Measurements from ENCODE around the gene LARP6.
A peak's percentile ranks its signal among the peaks of the same experiment; 100 is the strongest.
"Not testable (repeated sequence)": the region's sequence is repeated elsewhere in the genome, so short reads cannot be mapped to it uniquely, and the experiment has no call there.

The LARP6 gene

DNA sequence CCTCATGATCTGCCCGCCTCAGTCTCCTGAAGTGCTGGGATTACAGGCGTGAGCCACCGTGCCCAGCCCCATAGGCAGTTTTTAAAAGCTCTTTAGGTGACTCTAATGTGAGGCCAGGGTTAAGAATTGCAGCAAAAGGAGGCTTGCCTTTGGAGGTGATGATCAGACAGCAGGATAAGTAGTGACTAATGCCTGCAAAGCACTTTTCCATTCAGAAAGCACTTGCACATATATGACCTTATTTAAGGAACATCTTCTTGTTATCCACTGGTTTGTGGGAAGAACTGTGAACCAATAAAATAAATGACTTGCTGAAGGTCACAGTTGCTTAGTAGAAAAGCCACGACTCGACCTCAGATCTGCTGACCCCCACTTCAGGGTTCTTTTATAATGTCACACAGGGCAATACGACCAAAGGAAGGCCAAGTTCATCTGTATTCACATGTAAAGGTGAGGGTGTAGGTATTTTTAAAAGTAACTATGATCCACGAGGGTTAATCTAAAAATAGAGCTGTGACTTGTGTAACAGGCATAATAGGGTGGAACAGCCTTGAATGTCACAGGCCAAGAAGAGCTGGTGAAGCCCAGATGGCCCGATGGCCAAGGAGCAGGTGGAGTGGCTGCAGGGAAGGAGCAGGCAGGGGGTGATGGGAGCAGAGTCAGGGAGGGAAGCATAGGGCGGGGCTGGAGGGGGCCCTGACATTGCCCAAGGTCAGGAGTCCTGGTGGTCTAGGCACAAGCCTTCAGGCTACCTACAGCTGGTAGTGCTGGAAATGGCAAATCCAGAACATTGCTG is 24.4 kb downstream of the LARP6 start:
- DNase-seq: no peak

DNA sequence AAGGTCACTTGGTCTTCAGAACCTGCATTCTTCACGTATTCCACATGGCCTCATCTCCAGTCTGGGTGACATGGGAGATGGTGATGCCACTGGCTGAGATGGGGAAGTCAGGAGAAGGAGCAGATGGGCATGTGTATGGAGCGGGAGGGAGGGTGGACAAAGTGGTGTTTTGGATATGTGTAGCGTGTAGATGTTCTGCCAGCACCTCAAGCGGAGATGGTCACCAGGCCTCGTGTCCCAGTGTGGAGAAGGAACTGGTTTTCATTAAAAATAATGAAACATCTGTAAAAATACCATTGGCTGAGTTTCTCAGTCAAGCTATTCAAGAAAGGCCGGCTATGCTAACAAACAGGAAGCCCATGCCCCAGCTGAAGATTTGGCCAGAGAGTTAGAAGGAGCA is 26.2 kb downstream of the LARP6 start:
- no peak for DNase-seq

- DNase-seq: no peak
Observed at GRCh38 chr15:70826634-70827033, 27.3 kb downstream of the LARP6 start.

DNA sequence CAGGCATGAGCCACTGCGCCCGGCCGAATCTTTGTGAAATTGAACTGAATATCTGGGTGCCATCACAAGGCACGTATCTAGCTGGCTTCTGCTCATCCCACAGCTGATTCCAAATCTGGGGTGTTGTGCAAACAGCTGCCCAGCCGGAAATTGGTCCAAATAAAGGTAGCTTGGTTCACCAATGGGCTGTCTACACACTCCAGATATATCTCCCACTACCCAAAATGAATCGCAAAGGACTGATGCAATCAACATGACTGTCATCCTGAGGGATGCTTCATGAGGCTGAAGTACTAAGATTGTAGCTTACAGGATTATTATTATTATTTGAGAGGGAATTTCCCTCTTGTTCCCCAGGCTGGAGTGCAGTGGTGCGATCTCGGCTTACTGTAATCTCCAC is 28.1 kb downstream of the LARP6 start:
- no peak for DNase-seq

DNA sequence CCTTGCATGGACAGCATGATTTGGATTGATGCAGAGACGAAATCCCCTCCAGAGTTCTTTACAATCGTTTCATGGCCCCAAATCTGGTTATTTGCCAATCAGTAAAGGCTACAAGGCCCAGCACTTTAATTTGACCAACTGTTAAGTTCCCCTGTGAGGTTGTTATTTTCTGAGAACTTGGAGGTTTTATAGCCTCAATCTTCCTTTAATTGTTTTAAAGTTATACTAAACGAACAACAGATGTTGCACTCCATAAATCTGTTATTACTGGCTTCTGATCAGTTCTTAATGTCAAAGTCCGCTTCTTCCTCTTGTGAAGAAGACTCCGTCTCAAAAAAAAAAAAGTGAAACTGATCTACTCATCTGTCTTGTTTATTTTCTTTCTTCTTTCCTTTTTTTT is 30.8 kb downstream of the LARP6 start:
- no peak for DNase-seq

DNA sequence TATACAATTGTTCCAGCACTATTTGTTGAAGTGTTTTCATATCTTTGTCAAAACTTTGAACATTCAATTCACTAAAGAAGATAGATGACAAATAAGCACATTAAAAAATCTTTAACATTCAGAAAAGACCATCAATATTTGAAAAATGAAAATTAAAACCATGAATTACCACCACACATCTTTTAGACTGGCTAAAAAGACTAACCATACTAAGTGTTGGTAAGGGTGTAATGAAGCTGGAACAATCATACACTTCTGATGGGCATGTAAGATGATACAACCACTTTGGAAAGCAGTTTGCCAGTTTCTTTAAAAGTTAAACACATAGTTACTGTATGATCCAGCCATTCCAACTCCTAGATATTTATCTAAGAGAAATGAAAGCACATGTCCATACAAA is 33.7 kb downstream of the LARP6 start:
- DNase-seq: no peak

DNA sequence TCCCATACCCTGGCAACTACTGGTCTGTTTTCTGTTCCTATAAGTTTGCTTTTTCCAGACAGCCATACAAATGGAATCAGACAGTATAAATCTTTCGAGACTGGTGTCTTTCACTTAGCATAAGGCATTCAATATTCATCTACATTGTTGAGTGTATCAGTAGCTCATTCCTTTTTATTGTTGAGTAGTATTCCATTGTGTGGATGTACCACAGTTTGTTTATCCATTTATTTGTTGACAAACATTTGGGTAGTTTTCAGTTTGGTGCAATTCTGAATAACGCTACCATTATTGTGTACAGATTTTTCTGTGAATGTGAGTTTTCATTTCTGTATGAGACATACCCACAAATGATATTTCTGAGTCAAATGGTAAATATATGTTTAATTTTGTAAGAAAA is 35.4 kb downstream of the LARP6 start:
- DNase-seq: no peak

DNA sequence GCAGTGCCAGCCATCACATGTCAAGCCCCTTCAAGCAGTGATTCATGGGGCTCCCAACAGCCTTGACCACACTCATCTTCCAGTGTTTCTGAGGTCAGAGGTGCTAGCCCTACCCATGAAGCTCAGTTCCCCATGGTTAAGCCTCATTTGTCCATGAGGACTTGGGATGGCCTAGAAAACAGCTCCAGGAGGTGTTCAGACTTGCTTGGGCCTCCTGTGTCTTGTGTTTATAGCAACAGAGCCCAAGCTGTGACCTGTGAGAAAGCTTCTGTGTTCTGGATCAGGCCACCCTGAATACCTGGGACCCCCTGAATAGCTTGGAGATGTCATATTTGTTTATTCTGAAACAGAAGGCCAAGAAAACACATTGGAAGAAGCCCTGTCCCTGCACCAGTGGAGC is 36.7 kb downstream of the LARP6 start:
- no peak for DNase-seq

GRCh38 chr15:70815604-70816003 is 38.4 kb downstream of the LARP6 start:
- peak; percentile 86 for DNase-seq

DNA sequence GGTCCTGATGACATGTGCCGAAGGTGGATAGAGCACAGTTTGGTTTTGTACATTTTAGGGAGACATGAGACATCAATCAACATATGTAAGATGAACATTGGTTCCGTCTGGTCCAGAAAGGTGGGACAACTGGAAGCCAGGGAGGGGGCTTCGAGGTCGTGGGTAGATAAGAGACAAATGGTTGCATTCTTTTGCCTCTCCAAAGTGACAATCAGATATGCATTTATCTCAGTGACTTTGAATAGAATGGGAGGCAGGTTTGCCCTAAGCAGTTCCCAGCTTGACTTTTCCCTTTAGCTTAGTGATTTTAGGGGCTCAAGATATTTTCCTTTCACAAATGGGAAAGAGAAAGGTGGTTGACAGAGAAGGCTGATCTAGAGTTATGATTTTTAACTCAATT is 38.9 kb downstream of the LARP6 start:
- not testable (repeated sequence) for DNase-seq

DNA sequence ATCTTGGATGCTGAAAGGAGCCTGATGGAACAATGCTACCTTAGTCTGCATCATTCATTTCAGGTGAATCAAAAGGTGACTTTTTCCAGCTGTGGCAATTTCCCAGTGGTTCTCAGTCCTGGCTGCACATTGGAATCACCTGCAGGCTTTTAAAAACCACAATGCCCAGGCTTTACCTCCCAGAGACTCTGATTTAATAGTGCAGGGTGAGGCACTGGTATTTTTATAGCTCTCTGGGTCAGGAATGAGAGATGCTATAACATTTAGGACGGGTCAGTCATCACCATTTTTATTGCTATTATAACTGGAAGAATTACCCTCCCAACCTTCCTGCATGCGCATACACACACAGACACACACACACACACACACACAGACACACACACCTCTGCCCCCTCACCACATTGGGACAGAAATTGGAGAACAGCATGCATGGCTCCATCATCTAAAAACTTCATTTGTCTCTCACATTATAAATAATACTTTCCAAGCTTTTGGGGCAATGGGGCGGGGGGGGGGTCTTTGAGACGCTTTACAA is 41.1 kb downstream of the LARP6 start:
- DNase-seq: no peak

GRCh38 chr15:70810916-70811578 is 42.9 kb downstream of the LARP6 start:
- DNase-seq: no peak

DNA sequence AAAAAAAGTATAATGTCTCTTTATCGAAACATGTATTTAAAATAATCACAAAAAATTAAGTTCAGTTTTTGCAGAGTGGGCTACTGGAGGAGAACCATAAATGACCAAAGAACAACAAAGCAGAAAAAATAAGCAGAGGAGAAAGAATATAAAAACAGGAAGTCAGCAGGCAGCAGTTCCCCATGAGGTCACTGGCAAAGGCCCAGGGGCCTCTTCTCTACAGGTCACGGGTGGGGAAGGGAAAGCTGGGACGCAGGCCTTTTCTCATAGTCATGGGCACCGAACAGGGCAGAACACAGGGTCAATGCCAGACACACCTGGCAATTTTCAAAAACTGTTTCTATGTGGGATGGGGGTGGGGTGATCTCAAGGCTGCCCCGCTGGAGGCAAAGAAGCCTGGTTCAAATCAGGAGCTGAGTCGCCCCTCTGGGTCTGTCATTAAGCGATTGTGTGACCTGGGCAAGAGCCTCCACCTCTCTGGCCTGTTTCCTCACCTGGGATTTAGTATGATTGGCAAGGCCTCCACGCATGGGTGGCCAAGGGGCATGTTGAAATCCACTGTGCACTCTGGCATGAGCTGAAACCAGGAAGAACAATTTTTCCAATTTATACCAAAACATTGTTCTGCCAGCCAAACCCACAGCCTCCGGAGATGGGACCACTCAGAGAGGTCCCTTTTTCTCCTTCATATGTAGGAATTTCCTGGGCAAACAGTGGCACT is 46.8 kb downstream of the LARP6 start:
- no peak for DNase-seq

DNA sequence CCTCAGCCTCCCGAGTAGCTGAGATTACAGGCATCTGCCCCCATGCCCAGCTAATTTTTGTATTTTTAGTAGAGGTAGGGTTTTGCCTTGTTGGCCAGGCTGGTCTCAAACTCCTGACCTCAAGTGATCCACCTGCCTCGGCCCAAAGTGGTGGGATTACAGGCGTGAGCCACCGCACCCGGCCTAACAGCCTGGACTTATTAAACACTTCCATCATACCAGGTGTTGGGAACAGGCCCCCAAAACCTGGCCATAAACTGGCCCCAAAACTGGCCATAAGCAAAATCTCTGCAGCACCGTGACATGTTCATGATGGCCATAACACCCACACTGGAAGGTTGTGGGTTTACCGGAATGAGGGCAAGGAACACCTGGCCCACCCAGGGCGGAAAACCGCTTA is 49.6 kb downstream of the LARP6 start:
- not testable (repeated sequence) for DNase-seq

DNA sequence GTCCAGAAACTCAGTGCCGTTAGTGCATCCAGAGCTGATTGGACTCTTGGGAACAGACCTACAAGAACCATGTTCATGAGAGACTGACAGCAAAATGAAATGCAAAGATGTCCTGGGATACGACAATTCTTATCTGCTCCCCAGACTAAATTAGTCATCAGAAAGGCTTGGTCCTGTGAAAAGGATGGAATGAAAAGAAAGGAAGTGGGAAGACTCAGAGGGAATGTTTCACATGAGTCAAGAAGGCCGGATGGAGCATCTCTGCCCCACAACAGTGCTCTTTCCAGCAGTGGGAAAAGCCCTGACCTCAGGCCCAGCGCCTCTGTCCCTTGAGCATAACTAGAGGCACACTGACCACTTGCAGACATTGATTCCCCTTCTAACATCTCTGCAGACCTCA is 51.3 kb downstream of the LARP6 start:
- no peak for DNase-seq

GRCh38 chr15:70801109-70801508 is 52.8 kb downstream of the LARP6 start:
- DNase-seq: no peak

DNA sequence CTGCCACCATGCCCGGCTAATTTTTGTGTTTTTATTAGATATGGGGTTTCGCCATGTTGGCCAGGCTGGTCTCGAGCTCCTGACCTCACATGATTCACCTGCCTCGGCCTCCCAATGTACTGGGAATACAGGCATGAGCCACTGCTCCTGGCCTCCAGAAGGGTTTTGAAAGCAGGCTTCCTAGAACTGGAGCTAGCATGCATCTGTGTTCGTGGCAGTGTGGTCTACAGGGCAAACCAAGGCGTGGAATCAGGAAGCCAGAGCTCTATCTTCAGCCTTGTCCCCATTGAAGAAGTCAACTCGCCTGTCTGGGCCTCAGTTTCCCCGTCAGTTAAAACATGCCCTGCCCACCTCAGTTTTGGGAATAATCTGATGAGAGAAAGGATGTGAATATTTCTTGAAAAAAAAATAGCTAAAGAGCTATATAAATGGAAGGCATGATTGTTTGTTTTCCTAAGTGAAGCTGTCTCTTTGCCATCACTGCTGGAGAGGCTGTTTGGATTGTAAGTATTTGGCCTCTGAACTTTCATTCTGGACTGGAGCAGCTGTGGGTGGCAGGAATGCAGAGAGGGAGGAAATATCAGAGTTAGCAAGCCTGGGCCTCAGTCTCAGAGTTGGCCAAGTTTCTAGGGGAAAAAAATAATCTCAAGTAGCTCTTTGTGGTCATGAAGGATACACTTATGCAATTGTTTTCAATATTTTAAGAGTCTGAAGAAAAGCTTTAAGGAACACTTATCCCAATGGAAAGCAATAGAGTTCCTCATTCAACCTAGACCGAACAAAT is 54.1 kb downstream of the LARP6 start:
- no peak for DNase-seq

- no peak for DNase-seq
Observed at GRCh38 chr15:70797464-70797863, 56.5 kb downstream of the LARP6 start.

- DNase-seq: no peak
Observed at GRCh38 chr15:70796516-70797310, 57.2 kb downstream of the LARP6 start.

GRCh38 chr15:70795311-70795665 is 58.7 kb downstream of the LARP6 start:
- no peak for DNase-seq

- no peak for DNase-seq
Observed at GRCh38 chr15:70794596-70795310, 59.2 kb downstream of the LARP6 start.
